HG03175 (cell line): ENCODE data around the gene SLC25A47.
A peak's percentile ranks its signal among the peaks of the same experiment; 100 is the strongest.
"Not testable (repeated sequence)": the region's sequence is repeated elsewhere in the genome, so short reads cannot be mapped to it uniquely, and the experiment has no call there.

Experiments used
- ATAC-seq: cut with Tn5 transposase; IDR thresholded peaks from one replicate; pipeline ENCODE4 v1.9.1; 2021; ENCODE audit warnings: mild to moderate bottlenecking, moderate library complexity; ENCODE audit not compliant: unreplicated experiment

Gene SLC25A47

DNA sequence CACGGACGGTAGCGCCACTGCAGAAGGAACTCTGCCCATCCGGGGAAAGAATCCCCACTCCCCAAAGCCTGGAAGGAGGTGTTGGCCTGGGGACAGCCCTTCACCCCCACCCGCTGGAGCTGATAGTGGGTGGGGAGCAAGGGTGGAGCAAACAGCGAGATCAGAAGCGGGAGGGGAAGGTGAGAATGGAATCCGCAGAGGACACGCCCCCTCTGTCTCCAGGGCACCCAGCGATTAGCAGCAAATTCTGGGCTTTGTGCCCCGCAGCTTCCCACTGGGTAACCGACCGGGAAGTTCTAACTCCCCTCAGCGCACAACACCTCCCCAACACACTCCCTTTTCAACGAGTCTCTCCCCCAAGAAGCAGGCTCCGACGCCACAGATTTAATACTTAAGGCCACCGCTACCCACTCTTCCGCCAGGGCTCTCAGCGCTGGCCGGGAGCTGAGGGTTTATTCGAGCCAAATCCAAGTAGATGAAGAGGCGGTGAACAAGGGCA, 18.3 kb upstream of the SLC25A47 start:
- ATAC-seq, result no peak

- no peak for ATAC-seq
These were observed 17.6 kb upstream of the SLC25A47 start for GRCh38 chr14:100305324-100306100.

GRCh38 chr14:100306101-100306997, 16.8 kb upstream of the SLC25A47 start, which contains the start of gene SLC25A29:
Gene SLC25A29 (minus strand): TSS chr14:100306444. CDS start chr14:100306232, 212 bp downstream.
- ATAC-seq, result peak; percentile 88

DNA sequence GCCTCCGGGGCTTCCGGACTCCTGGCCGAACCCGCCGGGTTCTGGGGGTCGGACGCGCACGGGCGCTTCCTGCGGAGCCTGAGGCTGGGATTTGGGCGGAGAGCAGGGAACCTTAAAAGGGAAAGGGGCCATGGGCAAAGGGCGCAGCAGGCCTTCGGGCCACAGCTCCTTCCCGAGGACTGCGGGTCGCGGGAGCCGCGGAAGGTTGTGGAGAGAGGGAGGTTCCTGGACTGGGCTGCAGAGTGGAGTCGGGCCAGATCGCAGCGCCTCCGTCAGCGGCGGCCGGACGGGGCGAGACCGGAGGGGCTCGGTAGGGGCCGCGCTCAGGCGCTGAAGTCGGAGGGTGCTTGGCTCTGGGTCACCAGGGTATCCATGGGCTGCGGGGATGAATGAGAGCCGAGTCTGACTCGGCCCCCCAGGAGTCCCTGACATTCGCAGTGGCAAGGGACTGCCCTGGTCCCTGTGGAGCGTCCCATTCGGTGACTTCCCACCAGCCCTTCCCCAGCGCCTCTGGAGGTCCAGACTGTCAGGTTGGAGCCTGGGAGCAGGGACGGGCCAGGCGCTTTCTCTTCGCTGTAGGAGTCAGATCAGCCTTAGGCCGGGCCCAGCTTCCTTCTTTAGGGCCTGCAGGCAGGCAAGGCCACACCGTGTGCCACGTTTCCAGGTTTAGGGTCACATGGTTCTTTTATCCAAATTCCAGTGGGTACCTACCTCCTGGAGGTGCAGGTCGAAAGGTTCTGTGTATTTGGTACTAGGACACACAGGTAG, 16.0 kb upstream of the SLC25A47 start:
- peak; percentile 7 for ATAC-seq

- no peak for ATAC-seq
These were observed 15.2 kb upstream of the SLC25A47 start for GRCh38 chr14:100307766-100308426.

DNA sequence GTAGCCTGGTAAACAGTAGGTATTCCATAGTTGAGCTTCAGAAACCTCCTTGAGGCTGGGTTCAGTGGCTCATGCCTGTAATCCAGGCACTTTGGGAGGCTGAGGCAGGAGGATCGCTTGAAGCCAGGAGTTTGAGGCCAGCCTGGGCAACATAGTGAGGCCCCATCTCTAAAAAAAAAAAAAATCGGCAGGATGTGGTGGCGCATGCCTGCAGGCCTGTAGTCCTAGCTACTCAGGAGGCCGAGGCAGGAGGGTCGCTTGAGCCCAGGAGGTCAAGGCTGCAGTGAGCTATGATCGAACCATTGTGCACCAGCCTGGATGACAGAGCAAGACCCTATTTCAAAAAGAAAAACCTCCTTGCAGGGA, 14.7 kb upstream of the SLC25A47 start:
- ATAC-seq, result not testable (repeated sequence)

GRCh38 chr14:100309028-100309737, 14.0 kb upstream of the SLC25A47 start:
- ATAC-seq, result no peak

- ATAC-seq, result not testable (repeated sequence)
These were observed 10.8 kb upstream of the SLC25A47 start for GRCh38 chr14:100312110-100312876.

GRCh38 chr14:100312877-100313400, 10.2 kb upstream of the SLC25A47 start:
- no peak for ATAC-seq

- no peak for ATAC-seq
These were observed 9.5 kb upstream of the SLC25A47 start for GRCh38 chr14:100313464-100314230.

DNA sequence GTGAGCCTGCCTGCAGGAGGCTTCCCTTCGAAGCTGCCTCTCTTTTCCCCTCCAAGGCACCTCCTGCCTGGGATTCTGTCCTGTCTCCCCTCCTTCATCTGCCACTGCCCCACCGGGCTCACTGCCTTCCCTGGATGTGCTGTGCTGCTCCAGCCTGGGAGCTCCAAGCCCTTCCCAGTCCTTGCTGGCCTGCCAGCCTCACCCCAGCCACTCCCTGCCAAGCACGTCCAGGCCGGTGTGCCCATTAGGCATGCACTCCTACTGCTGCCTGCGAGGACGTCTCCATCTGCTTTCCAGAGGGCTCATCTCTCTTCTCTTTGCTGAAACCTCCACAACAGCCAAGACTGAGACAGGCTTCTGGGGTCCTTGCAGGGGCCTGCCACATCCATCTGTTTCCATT, 8.4 kb upstream of the SLC25A47 start:
- no peak for ATAC-seq

GRCh38 chr14:100317389-100317788, 5.8 kb upstream of the SLC25A47 start:
- ATAC-seq, result no peak

GRCh38 chr14:100317912-100318808, 5.0 kb upstream of the SLC25A47 start:
- ATAC-seq, result peak; percentile 90

DNA sequence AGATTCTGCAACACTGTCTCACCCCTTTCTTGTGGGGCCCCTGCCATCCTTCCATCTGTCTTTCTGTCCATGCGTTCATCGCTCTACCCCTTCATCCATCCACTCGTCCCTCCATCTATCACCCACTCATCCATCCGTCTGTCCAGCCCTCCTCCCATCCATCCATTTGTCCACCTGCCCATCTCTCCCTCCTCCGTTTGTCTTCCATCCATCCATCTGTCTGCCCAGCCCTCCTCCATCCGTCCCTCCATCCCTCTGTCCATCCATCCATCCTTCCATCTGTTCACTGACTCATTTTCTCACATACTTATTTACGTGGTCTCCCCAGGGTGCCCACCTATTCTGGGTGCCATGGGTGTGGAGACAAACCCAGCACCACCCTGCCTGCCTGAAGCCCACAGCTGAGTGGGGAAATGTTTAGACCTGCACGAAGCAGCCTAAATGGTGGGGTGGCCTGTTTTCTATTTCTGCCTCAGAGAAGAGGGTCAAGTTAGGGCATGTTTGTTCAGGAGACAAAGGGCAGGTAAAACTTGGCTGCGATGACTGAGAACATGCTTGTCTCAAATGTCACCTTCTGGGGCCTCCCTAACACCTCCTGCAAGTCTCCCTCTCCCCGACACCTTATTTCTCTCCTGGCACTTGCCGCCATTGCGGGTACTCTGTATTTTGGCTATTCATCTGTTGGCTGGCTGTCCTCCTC, 2.8 kb upstream of the SLC25A47 start:
- ATAC-seq, result no peak

GRCh38 chr14:100321473-100322137, 1.5 kb upstream of the SLC25A47 start:
- no peak for ATAC-seq
